Activated CD4-positive, alpha-beta T cell treated with anti-CD3 and anti-CD28 coated beads, Interleukin-2, Interleukin-6, amounts not matched to agents 100 ng/mL and 50 ng/mL, durations not matched to agents 16 hours and 8 hours (primary cell): ENCODE results near the gene GPR85.

Experiments
- DNase-seq: peaks from one replicate; pipeline ENCODE4 v3.0.0-alpha.2; 2020

GPR85 gene, protein sequence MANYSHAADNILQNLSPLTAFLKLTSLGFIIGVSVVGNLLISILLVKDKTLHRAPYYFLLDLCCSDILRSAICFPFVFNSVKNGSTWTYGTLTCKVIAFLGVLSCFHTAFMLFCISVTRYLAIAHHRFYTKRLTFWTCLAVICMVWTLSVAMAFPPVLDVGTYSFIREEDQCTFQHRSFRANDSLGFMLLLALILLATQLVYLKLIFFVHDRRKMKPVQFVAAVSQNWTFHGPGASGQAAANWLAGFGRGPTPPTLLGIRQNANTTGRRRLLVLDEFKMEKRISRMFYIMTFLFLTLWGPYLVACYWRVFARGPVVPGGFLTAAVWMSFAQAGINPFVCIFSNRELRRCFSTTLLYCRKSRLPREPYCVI

GRCh38 chr7:113086431-113086888, at the start of gene GPR85:
Gene GPR85 (minus strand): TSS chr7:113086827. CDS start chr7:113084721, 2,106 bp downstream.
- peak; percentile 49 for DNase-seq

- no peak for DNase-seq
These were observed 47.4 kb upstream of the GPR85 start for GRCh38 chr7:113134025-113134424.

- DNase-seq = no peak
These were observed 44.7 kb upstream of the GPR85 start for GRCh38 chr7:113131367-113131766.

DNA sequence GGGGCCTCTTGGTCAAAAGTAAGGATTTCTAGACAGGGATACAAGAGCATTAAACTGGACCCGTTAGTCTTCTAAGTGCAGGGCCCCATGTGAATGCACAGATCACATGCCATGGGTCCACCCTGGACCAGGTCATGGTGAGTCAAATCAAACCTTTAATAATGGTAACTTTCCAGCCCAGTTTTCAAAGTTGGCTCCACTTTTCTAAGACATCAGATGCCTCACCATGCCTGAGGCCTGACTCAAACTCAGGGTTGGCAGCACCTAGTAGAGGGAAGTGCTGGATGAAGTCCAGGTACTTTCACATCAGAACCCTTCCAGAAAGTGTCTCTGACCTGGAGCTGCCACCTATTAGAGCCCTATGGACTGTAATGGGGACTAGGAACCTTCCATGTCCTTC, 41.4 kb upstream of the GPR85 start:
- no peak for DNase-seq

- DNase-seq = no peak
These were observed 39.1 kb upstream of the GPR85 start for GRCh38 chr7:113125728-113126127.

DNA sequence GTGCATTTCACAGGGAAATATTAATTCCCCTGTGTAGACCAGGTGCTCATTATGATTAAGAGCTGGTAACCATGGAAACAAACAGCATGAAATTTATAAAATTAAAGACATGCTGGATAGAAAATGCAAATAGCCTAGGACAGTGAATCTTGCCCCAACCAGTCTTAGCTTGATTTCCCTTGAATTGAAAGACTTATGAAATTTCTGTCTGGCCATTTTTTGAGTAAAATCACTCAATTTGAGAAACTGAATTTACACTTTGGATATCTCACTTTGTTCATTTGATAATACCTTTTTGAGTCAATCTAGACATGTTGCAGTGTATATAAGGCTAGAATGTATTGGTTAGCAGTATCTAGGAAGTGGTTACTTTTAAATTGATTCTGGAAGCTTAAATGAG, 36.1 kb upstream of the GPR85 start:
- DNase-seq = peak; percentile 73

DNA sequence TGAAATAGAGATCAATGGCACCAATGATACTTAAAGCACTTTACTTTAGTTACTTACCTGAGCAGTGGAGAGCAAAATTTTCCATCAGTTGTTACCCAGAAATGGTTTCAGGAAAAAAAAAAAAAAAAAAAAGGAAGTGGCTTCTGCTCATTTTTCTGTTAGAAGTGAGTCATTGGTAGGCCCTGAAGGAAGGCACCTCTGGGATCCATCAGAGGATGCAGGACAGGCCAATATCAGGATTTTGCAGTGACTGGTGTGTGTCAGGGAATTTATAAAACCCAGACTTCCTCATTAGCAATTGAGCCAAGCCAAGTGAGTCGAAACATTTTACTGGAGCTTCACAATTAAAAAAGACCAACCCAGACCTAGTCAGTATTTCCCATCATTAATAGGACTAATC, 34.0 kb upstream of the GPR85 start:
- no peak for DNase-seq

DNA sequence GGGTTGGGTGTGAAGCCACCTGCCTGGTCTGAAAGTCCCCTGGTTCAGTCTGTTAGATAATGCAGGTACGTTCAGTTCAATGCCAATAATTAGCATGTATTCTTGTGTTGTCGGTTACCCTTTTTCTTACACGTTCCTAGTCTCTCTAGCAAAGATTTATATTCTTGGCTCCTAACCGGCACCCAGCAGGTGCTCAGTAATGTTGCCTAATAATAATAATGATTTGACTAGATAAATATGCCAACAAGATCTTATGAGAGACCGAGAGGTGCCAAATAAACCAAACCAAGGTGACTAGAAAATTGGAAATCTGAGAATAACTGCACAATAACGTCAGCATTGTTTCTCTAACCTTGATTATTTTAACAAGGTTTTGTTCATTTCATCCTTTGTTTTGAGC, 32.8 kb upstream of the GPR85 start:
- DNase-seq = no peak

DNA sequence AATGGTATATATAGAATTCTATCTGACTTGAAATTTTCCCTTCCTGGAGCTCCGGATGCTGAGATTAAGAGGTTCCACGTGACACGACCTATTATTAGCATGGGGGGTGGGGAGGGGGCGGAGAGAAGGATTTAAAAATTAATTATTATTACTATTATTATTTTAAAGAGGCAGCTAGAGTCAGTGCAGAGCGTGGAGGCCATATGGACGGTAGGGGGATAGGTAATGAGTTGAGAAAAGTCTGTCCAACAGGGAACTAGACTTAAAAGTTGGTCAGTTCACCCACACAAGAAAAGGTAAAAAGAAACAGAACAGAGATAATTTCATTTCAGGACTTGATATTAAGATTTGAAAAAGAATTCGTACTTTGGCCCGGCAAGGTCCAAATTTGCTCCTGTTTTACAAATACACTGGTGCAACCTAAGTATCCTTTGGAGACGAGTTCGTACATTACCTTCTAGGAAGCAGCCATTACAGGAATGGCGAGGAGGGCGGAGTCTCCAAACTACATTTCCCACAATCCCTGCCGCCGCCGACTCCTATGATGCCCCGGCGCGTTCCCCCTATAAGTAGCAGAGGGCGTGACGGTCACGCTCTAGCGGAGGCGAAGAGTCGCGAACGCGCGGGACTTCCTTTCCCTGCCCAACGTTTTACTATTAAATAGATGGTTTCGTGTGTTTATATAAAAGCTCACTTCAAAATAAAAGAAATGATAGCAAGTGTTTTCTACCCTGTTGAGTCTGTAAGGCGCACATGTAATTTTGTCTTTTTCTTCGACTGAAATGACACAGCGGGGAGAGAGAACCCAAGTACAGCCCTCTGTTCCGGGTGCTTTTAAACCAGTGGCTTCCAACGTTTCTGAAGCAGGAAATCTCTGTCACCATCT, 31.7 kb upstream of the GPR85 start, which contains the start of gene SMIM30:
Gene SMIM30, minus strand, starts transcription at position 481 of the 886 bp plus-strand sequence. CDS start 976 bp downstream, outside the sequence.
- DNase-seq = peak; percentile 94

DNA sequence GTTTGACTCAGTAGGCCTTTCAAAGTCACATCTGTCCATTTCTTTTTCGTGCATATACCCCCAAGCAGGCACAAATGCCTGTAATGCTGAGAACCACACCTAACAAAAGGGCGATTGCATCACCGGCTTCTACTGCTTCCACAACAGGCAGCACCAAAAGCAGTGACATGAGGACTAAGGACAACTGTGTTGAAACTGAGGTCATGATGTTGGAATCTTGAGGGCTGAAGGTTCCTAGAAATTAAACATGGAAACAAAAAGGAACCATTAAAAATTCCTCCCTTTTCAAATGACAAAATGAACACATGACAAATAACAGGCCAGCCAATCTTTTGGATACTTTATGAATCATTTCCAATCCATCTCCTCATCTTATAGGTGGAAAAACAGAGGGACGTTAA, 30.7 kb upstream of the GPR85 start:
- DNase-seq = peak; percentile 68

GRCh38 chr7:113113912-113114311, 27.3 kb upstream of the GPR85 start:
- no peak for DNase-seq

GRCh38 chr7:113109718-113110117, 23.1 kb upstream of the GPR85 start:
- no peak for DNase-seq

GRCh38 chr7:113100121-113100603, 13.5 kb upstream of the GPR85 start:
- no peak for DNase-seq

- no peak for DNase-seq
These were observed 12.8 kb upstream of the GPR85 start for GRCh38 chr7:113099284-113099919.

DNA sequence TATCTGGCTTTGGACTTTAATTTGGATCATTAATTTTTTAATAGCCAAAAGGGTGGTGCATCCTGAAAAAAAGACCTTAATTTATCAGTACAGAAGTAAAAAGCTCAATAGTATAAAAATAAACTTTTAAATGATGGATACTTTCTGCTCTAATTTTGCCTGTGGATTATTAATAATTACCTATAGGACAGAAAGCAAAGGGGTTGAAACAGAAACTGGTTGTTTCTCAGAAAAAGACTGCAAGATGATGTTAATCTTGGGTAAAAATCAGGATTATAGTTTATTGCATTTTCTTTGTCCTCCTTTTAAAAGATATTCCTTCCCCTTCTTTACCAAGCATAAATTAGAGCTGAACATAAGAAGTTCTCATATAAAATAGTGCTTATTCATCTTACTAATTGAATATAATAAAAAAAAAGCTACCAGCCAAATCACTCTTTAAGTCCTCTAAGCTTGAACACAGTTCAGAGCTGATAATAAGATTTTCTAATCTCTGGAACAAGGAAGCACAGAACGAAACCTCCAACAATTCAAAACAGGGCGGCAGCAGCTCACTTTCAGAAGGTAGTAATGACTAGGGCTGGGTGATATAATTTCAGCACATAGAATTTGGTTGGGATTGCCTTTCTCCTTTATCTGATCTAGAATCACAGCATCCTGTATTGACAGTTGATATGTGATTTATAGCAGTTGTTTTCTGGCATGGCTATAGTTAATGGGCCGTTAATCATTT, 8.1 kb upstream of the GPR85 start:
- DNase-seq = no peak

- DNase-seq = no peak
These were observed 6.9 kb upstream of the GPR85 start for GRCh38 chr7:113093561-113093960.

GRCh38 chr7:113092762-113093161, 6.1 kb upstream of the GPR85 start:
- DNase-seq = no peak

DNA sequence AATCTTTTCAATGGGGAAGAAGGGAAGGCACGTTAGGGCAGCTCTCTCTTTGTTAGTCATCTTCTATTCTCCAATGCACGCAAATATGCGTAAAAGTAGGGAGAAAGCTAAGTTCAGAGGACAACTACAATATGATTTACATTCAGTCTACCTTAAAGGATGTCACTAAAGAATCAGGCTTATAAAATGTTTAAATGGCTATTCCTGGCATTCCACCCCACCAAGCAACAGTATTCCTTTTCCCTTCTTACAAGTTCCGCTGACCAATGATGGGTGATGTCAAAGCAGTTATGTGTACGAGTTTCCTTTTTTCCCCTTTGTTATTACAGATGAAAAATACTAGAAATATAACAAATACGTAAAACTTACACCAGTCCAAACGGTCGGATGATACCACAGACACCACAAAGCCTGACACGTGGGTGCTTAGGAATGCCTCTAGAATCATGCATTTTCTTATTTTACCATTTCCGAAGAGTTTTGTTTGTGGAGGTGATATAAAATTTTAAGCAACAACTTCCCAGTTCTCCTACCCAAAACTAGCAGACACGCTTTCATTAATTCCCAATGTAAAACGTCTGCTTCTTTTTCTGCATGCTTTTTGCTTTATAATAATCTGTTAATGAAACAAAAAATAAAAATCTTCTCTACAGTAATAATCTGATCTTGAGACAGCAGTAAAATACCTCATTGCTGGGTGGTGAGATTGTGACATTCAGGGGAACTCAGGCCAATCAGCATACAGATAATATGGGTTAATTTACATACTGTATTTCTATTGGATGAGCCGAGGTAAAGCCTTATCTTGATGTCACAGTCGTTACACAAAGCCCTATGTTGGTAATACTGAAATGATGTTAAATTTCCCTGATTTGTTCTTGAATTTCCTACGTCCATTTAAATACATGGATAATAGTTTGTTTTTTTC, 708 bp upstream of the GPR85 start:
- no peak for DNase-seq

- DNase-seq = no peak
These were observed 741 bp downstream of the GPR85 start for GRCh38 chr7:113085781-113086390.

- DNase-seq = no peak
These were observed 2.0 kb downstream of the GPR85 start for GRCh38 chr7:113084496-113085172.
